GM12872 (cell line): ENCODE results near the gene SLC26A8.

Source experiments
- TF ChIP-seq, protein P1 (sequence below): IDR thresholded peaks from 3 replicates; pipeline ENCODE4 v1.5.1; 2011; ENCODE audit warnings: low read depth, mild to moderate bottlenecking, low read length, moderate library complexity; ENCODE audit not compliant: insufficient read depth

Gene SLC26A8, protein sequence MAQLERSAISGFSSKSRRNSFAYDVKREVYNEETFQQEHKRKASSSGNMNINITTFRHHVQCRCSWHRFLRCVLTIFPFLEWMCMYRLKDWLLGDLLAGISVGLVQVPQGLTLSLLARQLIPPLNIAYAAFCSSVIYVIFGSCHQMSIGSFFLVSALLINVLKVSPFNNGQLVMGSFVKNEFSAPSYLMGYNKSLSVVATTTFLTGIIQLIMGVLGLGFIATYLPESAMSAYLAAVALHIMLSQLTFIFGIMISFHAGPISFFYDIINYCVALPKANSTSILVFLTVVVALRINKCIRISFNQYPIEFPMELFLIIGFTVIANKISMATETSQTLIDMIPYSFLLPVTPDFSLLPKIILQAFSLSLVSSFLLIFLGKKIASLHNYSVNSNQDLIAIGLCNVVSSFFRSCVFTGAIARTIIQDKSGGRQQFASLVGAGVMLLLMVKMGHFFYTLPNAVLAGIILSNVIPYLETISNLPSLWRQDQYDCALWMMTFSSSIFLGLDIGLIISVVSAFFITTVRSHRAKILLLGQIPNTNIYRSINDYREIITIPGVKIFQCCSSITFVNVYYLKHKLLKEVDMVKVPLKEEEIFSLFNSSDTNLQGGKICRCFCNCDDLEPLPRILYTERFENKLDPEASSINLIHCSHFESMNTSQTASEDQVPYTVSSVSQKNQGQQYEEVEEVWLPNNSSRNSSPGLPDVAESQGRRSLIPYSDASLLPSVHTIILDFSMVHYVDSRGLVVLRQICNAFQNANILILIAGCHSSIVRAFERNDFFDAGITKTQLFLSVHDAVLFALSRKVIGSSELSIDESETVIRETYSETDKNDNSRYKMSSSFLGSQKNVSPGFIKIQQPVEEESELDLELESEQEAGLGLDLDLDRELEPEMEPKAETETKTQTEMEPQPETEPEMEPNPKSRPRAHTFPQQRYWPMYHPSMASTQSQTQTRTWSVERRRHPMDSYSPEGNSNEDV

GRCh38 chr6:36023996-36024795 lies at the start of gene SLC26A8:
Gene SLC26A8 (minus strand): TSS chr6:36024641. CDS start chr6:36019707, 4,934 bp downstream.
- TF ChIP-seq, protein P1, sequence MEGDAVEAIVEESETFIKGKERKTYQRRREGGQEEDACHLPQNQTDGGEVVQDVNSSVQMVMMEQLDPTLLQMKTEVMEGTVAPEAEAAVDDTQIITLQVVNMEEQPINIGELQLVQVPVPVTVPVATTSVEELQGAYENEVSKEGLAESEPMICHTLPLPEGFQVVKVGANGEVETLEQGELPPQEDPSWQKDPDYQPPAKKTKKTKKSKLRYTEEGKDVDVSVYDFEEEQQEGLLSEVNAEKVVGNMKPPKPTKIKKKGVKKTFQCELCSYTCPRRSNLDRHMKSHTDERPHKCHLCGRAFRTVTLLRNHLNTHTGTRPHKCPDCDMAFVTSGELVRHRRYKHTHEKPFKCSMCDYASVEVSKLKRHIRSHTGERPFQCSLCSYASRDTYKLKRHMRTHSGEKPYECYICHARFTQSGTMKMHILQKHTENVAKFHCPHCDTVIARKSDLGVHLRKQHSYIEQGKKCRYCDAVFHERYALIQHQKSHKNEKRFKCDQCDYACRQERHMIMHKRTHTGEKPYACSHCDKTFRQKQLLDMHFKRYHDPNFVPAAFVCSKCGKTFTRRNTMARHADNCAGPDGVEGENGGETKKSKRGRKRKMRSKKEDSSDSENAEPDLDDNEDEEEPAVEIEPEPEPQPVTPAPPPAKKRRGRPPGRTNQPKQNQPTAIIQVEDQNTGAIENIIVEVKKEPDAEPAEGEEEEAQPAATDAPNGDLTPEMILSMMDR: no peak

- TF ChIP-seq, protein P1: 0 out of 3 replicates have a peak, but pooled peaks have one; percentile 2
Measured at GRCh38 chr6:36073587-36073986, 49.1 kb upstream of the SLC26A8 start.

DNA sequence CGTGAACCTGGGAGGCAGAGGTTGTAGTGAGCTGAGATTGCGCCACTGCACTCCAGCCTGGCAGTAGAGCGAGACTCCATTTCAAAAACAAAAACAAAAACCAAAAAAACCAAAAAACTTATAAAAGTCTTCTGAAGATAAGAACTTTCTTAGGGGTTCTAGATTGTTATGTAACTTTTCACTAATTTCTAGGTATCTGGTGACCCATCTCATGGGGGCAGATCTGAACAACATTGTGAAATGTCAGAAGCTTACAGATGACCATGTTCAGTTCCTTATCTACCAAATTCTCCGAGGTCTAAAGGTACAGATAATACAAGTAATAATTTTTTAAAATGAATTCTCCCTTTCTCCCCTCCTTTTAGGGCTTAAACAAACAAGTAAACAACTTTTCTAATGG lies 48.2 kb upstream of the SLC26A8 start:
- TF ChIP-seq, protein P1: no peak

GRCh38 chr6:36071714-36072113 lies 47.3 kb upstream of the SLC26A8 start:
- TF ChIP-seq, protein P1: no peak

GRCh38 chr6:36071281-36071680 lies 46.8 kb upstream of the SLC26A8 start:
- TF ChIP-seq, protein P1: no peak

DNA sequence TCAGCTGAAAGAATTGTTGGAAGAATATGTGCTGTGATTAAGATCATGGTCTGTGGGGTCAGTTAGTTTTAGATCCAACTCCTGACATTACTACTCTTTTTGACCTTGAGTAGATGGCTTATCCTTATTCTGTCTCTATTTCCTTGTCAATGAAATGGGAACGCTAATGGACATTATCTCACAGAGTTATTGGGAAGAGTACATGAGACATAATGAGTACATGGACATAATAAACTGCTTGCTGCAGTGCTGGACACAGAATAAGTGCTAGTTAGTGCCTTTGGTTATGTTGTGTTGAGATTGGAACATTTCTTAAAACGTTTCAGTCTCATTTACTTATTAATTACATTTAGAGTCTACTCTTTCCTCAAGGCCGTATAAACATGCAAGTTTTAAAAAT lies 45.8 kb upstream of the SLC26A8 start:
- TF ChIP-seq, protein P1: no peak
